CD4-positive, alpha-beta T cell treated with Interferon gamma for 1 hour (primary cell): ENCODE data around the gene AGAP1.

Source experiments
- DNase-seq: peaks from one replicate; pipeline ENCODE4 v3.0.0-alpha.2; 2020

The AGAP1 gene

DNA sequence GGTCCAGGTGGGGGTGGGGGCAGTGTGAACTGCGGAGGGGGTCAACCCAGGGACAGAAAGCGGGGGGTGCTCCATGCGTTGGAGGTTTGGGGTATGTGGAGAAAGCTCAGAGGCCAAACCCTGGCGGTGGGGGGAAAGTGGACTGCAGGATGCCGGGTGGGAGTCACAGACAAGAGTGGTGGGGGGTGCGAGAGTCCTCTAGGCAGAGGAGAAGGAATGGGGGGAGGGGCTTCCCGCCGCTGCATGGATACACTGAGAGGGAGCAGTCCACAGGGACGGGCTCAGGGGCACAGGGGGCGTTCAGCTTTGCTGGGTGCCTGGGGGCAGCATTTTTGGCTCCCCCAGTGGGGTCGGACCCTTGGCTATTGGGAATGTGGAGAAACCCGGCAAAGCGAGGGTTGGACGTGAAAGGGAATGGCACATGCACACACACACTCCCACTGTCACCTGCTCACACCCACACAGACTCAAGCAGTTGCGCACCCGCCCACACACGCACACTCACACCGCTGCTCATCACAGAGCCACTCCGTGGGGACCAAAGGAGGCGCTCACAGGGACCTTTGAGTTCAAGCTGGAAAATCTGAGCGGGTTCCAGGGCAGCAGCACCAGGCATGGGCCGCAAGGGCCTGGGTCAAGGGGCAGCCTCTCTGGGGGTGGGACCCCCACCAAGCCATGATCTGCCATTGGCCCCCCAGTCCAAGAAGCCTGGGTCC lies 666.7 kb downstream of the AGAP1 start:
- no peak for DNase-seq

DNA sequence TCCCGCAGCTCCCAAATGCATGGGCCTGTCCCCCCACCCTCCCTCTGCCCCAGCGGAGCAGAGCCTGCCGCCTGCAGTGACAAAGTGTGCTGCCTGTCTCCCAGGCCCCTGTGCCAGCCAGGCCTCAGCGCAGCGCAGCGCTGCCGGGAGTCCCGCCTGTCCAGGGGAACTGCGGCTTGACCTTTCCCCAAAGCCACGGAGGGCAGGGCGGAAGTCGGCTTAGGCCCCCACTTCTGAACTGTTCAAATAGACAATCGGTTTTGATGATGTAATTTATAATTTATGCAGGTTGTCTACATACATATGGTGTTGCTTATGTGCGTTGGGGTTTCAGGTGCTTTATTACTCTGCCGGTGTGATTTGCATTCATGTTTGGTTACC lies 667.2 kb downstream of the AGAP1 start:
- DNase-seq, result no peak

GRCh38 chr2:236161531-236161930 lies 667.7 kb downstream of the AGAP1 start:
- DNase-seq, result no peak

GRCh38 chr2:236162031-236162845 lies 668.4 kb downstream of the AGAP1 start:
- no peak for DNase-seq

GRCh38 chr2:236162882-236163470 lies 669.1 kb downstream of the AGAP1 start:
- no peak for DNase-seq

- no peak for DNase-seq
Observed at GRCh38 chr2:236163471-236164200, 669.8 kb downstream of the AGAP1 start.

GRCh38 chr2:236164201-236164924 lies 670.5 kb downstream of the AGAP1 start:
- DNase-seq, result no peak

DNA sequence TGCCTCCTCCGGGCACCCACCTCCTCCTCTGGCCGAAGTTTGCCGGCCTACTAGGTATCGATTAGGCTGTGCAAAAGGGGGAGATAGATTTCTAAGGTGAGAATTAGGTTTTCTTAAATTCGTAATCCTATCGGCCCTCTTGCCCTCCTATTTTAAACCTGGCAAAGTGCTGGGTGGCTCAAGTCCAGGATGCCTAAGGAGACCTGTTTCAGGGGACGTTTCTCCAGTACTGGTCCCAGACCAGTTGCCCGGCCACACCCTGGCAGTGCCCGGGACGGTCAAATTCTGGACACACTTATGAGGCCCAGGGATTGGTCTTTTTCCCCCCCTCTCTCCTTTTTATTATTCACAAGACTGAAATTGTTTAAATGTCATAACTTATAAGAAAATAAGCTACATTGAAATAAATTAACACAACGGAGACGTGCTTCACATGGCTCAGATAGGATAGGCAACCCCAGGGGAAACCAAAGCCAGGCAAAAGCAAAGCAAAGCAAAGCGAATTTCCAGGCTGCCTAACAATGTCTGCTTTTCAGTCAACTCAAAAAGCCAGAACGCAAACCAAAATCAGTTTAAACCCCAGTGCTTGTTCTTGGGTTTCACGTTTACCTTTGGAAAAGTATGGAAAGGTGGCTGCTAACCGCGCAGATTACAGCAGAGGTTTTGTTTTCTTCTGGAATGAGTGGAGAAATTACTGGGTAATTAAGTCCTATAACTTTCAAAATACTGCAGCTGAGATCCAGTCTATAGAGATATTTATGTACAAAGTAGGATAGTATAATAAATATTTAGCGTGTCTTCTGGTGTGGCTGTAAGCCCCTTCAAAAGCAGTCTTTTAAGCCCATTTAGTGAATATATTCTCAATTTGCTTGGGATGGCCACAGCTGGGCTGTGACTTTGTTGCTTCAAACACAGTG lies 671.3 kb downstream of the AGAP1 start:
- DNase-seq, result no peak

- DNase-seq, result no peak
Observed at GRCh38 chr2:236165842-236166795, 672.3 kb downstream of the AGAP1 start.

DNA sequence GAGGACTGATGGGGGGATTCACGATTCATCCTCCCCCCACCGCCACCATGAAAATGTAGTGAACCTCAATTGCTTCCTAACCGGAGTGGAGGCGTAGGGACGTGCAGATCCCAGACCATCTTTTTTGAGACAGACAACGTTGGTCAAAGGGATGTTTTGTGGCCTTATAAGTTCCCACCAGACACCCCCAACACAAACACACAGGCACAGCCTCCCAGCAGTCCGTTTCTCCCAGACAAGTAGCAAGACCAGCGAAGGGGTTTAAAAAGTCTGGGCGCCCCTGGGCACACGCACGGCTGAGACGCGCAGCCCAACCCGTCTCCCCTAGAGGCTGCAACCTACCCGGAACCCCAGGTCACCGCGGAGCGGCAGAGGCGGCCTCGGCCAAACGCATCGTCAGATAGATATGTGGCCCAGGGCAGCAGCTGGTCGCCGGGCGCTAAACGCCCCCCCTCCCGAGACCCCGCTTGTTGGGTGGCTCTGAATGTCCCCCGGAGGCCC lies 673.0 kb downstream of the AGAP1 start:
- DNase-seq, result no peak

- DNase-seq, result no peak
Observed at GRCh38 chr2:236167297-236168109, 673.7 kb downstream of the AGAP1 start.

DNA sequence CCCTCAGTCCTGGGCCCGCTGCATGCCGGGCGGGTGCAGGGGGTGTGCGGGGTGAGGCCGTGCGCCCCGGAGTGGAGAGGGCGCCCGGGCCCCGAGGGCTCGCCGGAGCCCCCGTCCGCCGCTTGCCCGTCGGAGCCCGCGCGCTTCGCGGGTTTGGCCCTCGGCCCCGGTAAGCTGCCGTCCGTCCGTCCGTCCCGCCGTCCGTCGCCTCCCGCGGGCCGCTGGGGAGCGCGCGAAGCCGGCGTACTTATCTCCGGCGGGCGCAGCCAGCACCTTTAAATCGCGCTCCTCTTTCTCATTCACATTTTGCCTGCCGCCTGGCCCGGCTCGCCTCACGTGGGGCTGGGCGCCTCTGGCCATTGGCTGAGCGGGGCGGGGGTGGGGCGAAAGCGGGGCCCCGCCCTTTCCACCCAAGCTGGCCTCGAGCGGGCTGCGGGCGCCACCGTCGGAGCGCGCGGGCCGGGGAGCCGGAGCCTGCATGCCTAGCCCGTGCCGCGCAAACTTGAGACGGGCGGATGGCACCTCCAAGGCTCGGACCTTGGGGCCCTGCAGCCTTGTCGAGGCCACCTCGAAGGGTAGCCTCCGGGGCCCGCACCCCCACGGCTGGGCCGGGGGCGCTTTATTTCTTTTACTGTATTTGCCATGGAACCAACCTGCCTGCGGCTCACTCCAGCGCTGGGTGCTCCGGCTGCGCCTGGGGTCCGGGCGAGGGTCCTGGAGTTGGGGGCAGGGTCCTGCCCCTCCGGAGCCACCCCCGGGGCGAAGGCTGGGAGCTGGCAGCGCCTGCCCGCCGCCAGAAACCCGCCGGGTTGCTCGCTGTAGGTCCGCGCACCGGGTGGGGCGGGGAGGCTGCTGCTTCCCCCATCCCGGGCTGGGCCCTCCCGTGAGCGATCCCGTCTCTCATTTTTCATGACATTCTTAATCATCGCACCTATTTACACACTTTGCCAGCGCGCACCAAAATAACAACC lies 674.6 kb downstream of the AGAP1 start, which contains the start of gene GBX2:
GBX2 (minus strand) TSS at position 277 of the 971 bp plus-strand sequence. CDS start 415 bp downstream, outside the sequence.
- DNase-seq, result no peak

GRCh38 chr2:236169151-236169721 lies 675.4 kb downstream of the AGAP1 start:
- no peak for DNase-seq

GRCh38 chr2:236169741-236170589 lies 676.1 kb downstream of the AGAP1 start:
- DNase-seq, result no peak

DNA sequence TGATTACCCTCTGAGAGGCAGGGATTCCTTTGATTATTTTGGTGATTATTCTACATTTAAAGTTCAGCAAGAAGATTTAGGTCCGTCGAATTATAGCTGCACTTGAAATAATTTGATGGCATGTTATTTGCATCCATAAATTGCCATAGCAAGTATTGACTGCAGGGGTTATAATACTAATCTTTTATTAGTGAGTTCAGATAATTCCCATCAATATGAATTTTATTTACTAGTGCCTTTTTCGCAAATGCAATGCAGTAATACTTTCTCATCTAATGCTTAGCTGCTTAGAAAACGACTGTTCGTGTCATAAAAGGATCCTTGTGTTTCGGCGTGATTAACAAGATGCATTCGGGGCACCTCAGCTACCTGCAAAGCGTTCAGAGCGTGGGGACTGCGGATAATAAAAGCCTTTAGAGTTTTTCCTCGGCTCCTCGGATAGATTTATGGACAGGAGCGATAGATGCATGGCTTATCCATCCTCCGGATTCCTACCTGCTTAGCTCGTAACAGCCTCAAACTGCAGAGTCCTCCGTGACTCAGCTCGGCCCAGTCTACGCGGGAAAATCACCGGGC lies 676.8 kb downstream of the AGAP1 start:
- DNase-seq, result no peak

GRCh38 chr2:236171181-236171679 lies 677.4 kb downstream of the AGAP1 start:
- no peak for DNase-seq
